Measurements from ENCODE around the gene POLE.

The POLE gene

GRCh38 chr12:132588821-132589669, 98.1 kb downstream of the POLE start:
- H3K27ac ChIP-seq (ENCODE audit: low read length), result no peak overlapping the region
- TF ChIP-seq CTCF (IDR thresholded peaks at IDR 0.05; ENCODE audit: low read depth, low read length) (no peak), EZH2phosphoT487 (IDR thresholded peaks at IDR 0.05; ENCODE audit: low read depth) (no peak)

GRCh38 chr12:132588319-132588718, 98.8 kb downstream of the POLE start:
- no peak overlapping the region for H3K9ac ChIP-seq (ENCODE audit: low read length)
- H3K4me3 ChIP-seq (ENCODE audit: low read length), result no peak overlapping the region
- no peaks in the 10 kb centered on the region for H4K20me1 ChIP-seq (ENCODE audit: insufficient read depth, low read length)
- no peaks in the 10 kb centered on the region for H3K79me2 ChIP-seq (ENCODE audit: low read length)
- no peak for TF ChIP-seq EZH2phosphoT487 (IDR thresholded peaks at IDR 0.05; ENCODE audit: low read depth)
- no peaks in the 10 kb centered on the region for H3K4me1 ChIP-seq (ENCODE audit: low read length)
- H2AFZ ChIP-seq (ENCODE audit: low read depth, low read length), result no peak overlapping the region
- H3K36me3 ChIP-seq (replicated peaks; ENCODE audit: low read depth, low read length), result no peaks in the 10 kb centered on the region
- H3K27me3 ChIP-seq (ENCODE audit: low read depth, low read length), result no peaks in the 10 kb centered on the region
- no peak overlapping the region for H3K4me2 ChIP-seq (ENCODE audit: low read length)
- H3K9me3 ChIP-seq (ENCODE audit: insufficient read depth, low read length), result no peaks in the 10 kb centered on the region
- H3K27ac ChIP-seq (ENCODE audit: low read length), result no peak overlapping the region

More at GRCh38 chr12:132588821-132589669, 98.1 kb downstream of the POLE start:
- Histone ChIP-seq H3K4me1 (ENCODE audit: low read length) (no peaks in the 10 kb centered on the region), H3K9ac (ENCODE audit: low read length) (no peak overlapping the region), H3K36me3 (replicated peaks; ENCODE audit: low read depth, low read length) (no peaks in the 10 kb centered on the region), H2AFZ (ENCODE audit: low read depth, low read length) (no peak overlapping the region), H3K4me2 (ENCODE audit: low read length) (no peak overlapping the region), H3K4me3 (ENCODE audit: low read length) (no peak overlapping the region), H3K9me3 (ENCODE audit: insufficient read depth, low read length) (no peaks in the 10 kb centered on the region), H4K20me1 (ENCODE audit: insufficient read depth, low read length) (no peaks in the 10 kb centered on the region), H3K79me2 (ENCODE audit: low read length) (no peaks in the 10 kb centered on the region), H3K27me3 (ENCODE audit: low read depth, low read length) (no peaks in the 10 kb centered on the region)

GRCh38 chr12:132587781-132588180, 99.4 kb downstream of the POLE start:
- Histone ChIP-seq H3K4me1 (ENCODE audit: low read length) (no peaks in the 10 kb centered on the region), H3K79me2 (ENCODE audit: low read length) (no peaks in the 10 kb centered on the region), H4K20me1 (ENCODE audit: insufficient read depth, low read length) (no peaks in the 10 kb centered on the region), H3K36me3 (replicated peaks; ENCODE audit: low read depth, low read length) (no peaks in the 10 kb centered on the region), H3K27ac (ENCODE audit: low read length) (no peak overlapping the region), H3K9ac (ENCODE audit: low read length) (no peak overlapping the region), H3K27me3 (ENCODE audit: low read depth, low read length) (no peaks in the 10 kb centered on the region), H3K4me2 (ENCODE audit: low read length) (no peak overlapping the region), H3K9me3 (ENCODE audit: insufficient read depth, low read length) (no peaks in the 10 kb centered on the region), H2AFZ (ENCODE audit: low read depth, low read length) (no peak overlapping the region), H3K4me3 (ENCODE audit: low read length) (no peak overlapping the region)
- TF ChIP-seq EZH2phosphoT487 (IDR thresholded peaks at IDR 0.05; ENCODE audit: low read depth) (no peak), CTCF (IDR thresholded peaks at IDR 0.05; ENCODE audit: low read depth, low read length) (no peak)

- no peaks in the 10 kb centered on the region for H4K20me1 ChIP-seq (ENCODE audit: insufficient read depth, low read length)
- H3K36me3 ChIP-seq (replicated peaks; ENCODE audit: low read depth, low read length), result peaks cover 4% of the 10 kb centered on the region
- no peak for TF ChIP-seq EZH2phosphoT487 (IDR thresholded peaks at IDR 0.05; ENCODE audit: low read depth)
- TF ChIP-seq CTCF (IDR thresholded peaks at IDR 0.05; ENCODE audit: low read depth, low read length), result no peak
- H3K79me2 ChIP-seq (ENCODE audit: low read length), result no peaks in the 10 kb centered on the region
- no peak overlapping the region for H2AFZ ChIP-seq (ENCODE audit: low read depth, low read length)
- H3K4me3 ChIP-seq (ENCODE audit: low read length), result no peak overlapping the region
- H3K9me3 ChIP-seq (ENCODE audit: insufficient read depth, low read length), result no peaks in the 10 kb centered on the region
- H3K4me2 ChIP-seq (ENCODE audit: low read length), result no peak overlapping the region
- no peaks in the 10 kb centered on the region for H3K4me1 ChIP-seq (ENCODE audit: low read length)
- H3K9ac ChIP-seq (ENCODE audit: low read length), result no peak overlapping the region
- H3K27ac ChIP-seq (ENCODE audit: low read length), result no peak overlapping the region
- no peaks in the 10 kb centered on the region for H3K27me3 ChIP-seq (ENCODE audit: low read depth, low read length)
Measured at GRCh38 chr12:132586929-132587328, 100.2 kb downstream of the POLE start.
